ENCODE results near the gene DCAF8. TPM values are rescaled to one million over a fixed set of nuclear protein-coding genes. Genes with fewer than 3 reads are reported as not detected.

The DCAF8 gene
- total RNA-seq, 1 experiment from 2014 or later = 181 TPM

- TF ChIP-seq, protein P1, sequence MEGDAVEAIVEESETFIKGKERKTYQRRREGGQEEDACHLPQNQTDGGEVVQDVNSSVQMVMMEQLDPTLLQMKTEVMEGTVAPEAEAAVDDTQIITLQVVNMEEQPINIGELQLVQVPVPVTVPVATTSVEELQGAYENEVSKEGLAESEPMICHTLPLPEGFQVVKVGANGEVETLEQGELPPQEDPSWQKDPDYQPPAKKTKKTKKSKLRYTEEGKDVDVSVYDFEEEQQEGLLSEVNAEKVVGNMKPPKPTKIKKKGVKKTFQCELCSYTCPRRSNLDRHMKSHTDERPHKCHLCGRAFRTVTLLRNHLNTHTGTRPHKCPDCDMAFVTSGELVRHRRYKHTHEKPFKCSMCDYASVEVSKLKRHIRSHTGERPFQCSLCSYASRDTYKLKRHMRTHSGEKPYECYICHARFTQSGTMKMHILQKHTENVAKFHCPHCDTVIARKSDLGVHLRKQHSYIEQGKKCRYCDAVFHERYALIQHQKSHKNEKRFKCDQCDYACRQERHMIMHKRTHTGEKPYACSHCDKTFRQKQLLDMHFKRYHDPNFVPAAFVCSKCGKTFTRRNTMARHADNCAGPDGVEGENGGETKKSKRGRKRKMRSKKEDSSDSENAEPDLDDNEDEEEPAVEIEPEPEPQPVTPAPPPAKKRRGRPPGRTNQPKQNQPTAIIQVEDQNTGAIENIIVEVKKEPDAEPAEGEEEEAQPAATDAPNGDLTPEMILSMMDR (IDR thresholded peaks at IDR 0.05; ENCODE audit: unreplicated experiment) = no peak
- ChIA-PET POLR2A (interaction anchor here (0.7 to 1.5 kb wide), 4 partner anchors 8 to 94 kb away, joined by 3 to 6 read pairs (median 4); partner anchors contain the start of gene DCAF8), CTCF (interaction anchor here (0.6 to 2.4 kb wide), 7 partner anchors 18 to 247 kb away, joined by 3 to 10 read pairs (median 4); no protein-coding TSS in a partner anchor)
- H3K4me3 Mint-ChIP-seq (ENCODE audit: unreplicated experiment) = no peak overlapping the region
- no peak overlapping the region for H3K27ac Mint-ChIP-seq (ENCODE audit: low read depth, unreplicated experiment)
- H3K36me3 Mint-ChIP-seq (ENCODE audit: insufficient read depth, unreplicated experiment) = no peaks in the 10 kb centered on the region
- intact Hi-C loops (cut with micrococcal nuclease) = no loop called here
- no peak for DNase-seq (ENCODE audit: unreplicated experiment)
- H3K4me1 Mint-ChIP-seq (ENCODE audit: insufficient read depth, unreplicated experiment) = peaks cover 6% of the 10 kb centered on the region
- no TSS peak for BruUV-seq (replicated peaks)
- peaks cover 47% of the 10 kb centered on the region for H3K27me3 Mint-ChIP-seq (ENCODE audit: insufficient read depth, unreplicated experiment)
- no peaks in the 10 kb centered on the region for H3K9me3 Mint-ChIP-seq (ENCODE audit: unreplicated experiment)
These were observed 93.6 kb downstream of the DCAF8 start for GRCh38 chr1:160168609-160169369.

- ChIA-PET CTCF (interaction anchor here (0.6 to 1.3 kb wide), 5 partner anchors 23 to 248 kb away, joined by 3 to 6 read pairs (median 4); no protein-coding TSS in a partner anchor), POLR2A (interaction anchor here (1.0 kb wide), 1 partner anchor 43 kb away, joined by 3 read pairs; no protein-coding TSS in a partner anchor)
- no TSS peak for BruUV-seq (replicated peaks)
- H3K27ac Mint-ChIP-seq (ENCODE audit: low read depth, unreplicated experiment) = no peak overlapping the region
- H3K27me3 Mint-ChIP-seq (ENCODE audit: insufficient read depth, unreplicated experiment) = peaks cover 40% of the 10 kb centered on the region
- intact Hi-C loops (cut with micrococcal nuclease) = no loop called here
- H3K4me1 Mint-ChIP-seq (ENCODE audit: insufficient read depth, unreplicated experiment) = peaks cover 6% of the 10 kb centered on the region
- no peak overlapping the region for H3K4me3 Mint-ChIP-seq (ENCODE audit: unreplicated experiment)
- no peaks in the 10 kb centered on the region for H3K9me3 Mint-ChIP-seq (ENCODE audit: unreplicated experiment)
- TF ChIP-seq, protein P1 (IDR thresholded peaks at IDR 0.05; ENCODE audit: unreplicated experiment) = no peak
- no peaks in the 10 kb centered on the region for H3K36me3 Mint-ChIP-seq (ENCODE audit: insufficient read depth, unreplicated experiment)
- DNase-seq (ENCODE audit: unreplicated experiment) = no peak
These were observed 94.3 kb downstream of the DCAF8 start for GRCh38 chr1:160168016-160168415.

GRCh38 chr1:160167580-160167979 lies 94.8 kb downstream of the DCAF8 start:
- ChIA-PET POLR2A (interaction anchor here (1.0 kb wide), 1 partner anchor 43 kb away, joined by 3 read pairs; no protein-coding TSS in a partner anchor), CTCF (interaction anchor here (0.7 to 1.4 kb wide), 10 partner anchors 24 to 87 kb away, joined by 3 to 6 read pairs (median 4); no protein-coding TSS in a partner anchor)
- Mint-ChIP-seq H3K9me3 (ENCODE audit: unreplicated experiment) (no peaks in the 10 kb centered on the region), H3K4me3 (ENCODE audit: unreplicated experiment) (no peak overlapping the region), H3K36me3 (ENCODE audit: insufficient read depth, unreplicated experiment) (no peaks in the 10 kb centered on the region), H3K27ac (ENCODE audit: low read depth, unreplicated experiment) (no peak overlapping the region), H3K4me1 (ENCODE audit: insufficient read depth, unreplicated experiment) (peaks cover 6% of the 10 kb centered on the region), H3K27me3 (ENCODE audit: insufficient read depth, unreplicated experiment) (peaks cover 35% of the 10 kb centered on the region)
- TF ChIP-seq, protein P1 (IDR thresholded peaks at IDR 0.05; ENCODE audit: unreplicated experiment) = no peak
- BruUV-seq (replicated peaks) = no TSS peak
- DNase-seq (ENCODE audit: unreplicated experiment) = no peak
- intact Hi-C loops (cut with micrococcal nuclease) = no loop called here

- H3K4me1 Mint-ChIP-seq (ENCODE audit: insufficient read depth, unreplicated experiment) = peaks cover 6% of the 10 kb centered on the region
- H3K36me3 Mint-ChIP-seq (ENCODE audit: insufficient read depth, unreplicated experiment) = no peaks in the 10 kb centered on the region
- POLR2A ChIA-PET = interaction anchor here (1.0 kb wide), 1 partner anchor 42 kb away, joined by 3 read pairs; no protein-coding TSS in a partner anchor
- no TSS peak for BruUV-seq (replicated peaks)
- CTCF ChIA-PET = interaction anchor here (0.7 to 1.4 kb wide), 13 partner anchors 11 to 90 kb away, joined by 3 to 6 read pairs (median 3); no protein-coding TSS in a partner anchor
- DNase-seq (ENCODE audit: unreplicated experiment) = no peak
- H3K9me3 Mint-ChIP-seq (ENCODE audit: unreplicated experiment) = no peaks in the 10 kb centered on the region
- H3K27ac Mint-ChIP-seq (ENCODE audit: low read depth, unreplicated experiment) = no peak overlapping the region
- TF ChIP-seq, protein P1 (IDR thresholded peaks at IDR 0.05; ENCODE audit: unreplicated experiment) = no peak
- intact Hi-C loops (cut with micrococcal nuclease) = no loop called here
- H3K27me3 Mint-ChIP-seq (ENCODE audit: insufficient read depth, unreplicated experiment) = peaks cover 32% of the 10 kb centered on the region
- H3K4me3 Mint-ChIP-seq (ENCODE audit: unreplicated experiment) = no peak overlapping the region
These were observed 95.3 kb downstream of the DCAF8 start for GRCh38 chr1:160167056-160167455.

All from MCF 10A (cell line).